Posterior cingulate gyrus (tissue), 11 donors: ENCODE measurements around the gene DRAM2.

ENCODE experiments used
- DNase-seq, 10 donors: peaks; one replicate each; pipeline versions ENCODE4 v3.0.0 to v3.0.0-alpha.2; 2020 to 2021; ENCODE audit warnings: mixed read lengths in 3 of 10
- intact Hi-C: fragments of 100-400 bp; cut with DNase I; formaldehyde crosslinking; loops from one replicate; pipeline ENCODE4 v1.15.1; 2023

Gene DRAM2

DNA sequence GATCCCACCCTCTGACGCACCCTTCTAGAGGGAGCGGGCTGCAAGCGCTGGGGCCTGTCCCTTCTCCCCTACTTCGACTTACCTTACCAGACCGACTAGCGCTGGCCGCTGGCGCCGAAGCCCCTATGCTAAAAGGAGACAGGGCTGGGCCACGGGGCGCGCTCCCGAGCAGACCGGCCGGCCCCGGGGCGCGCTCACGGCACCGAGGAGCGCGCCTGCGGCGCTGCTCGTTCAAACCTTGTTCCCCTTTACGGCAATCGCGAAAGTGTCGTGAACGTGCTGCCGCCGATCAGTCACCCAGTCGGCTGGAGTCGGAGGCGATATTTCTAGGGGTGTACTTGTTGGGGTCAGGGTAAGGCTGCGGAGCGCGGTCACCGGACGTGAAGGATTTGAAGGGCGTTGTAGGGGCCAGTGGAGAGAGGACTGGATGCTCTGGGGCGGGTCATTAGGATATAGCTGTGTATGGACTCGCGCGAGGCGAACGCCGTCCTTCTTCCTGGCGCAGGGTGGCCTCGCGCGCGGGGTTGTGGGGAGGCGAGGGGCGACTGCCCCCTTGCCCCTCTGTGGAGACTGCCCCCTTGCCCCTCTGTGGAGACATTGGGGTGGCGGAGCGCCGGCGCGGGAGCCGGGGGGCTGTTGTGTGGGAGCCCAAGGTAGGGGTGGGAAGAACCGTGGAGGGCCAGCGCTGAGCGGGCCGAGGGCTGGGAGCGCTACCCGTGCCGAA, at the start of gene DRAM2, which contains the start of gene CEPT1:
Gene DRAM2 (minus strand): TSS at position 138 of the 724 bp plus-strand sequence. CDS start 8,539 bp downstream, outside the sequence.
Gene CEPT1 (plus strand): TSS at position 268 of the 724 bp plus-strand sequence. CDS start 7,492 bp downstream, outside the sequence.
- peak; percentile 85 to 98 (median 94) for DNase-seq
- intact Hi-C loops: loop anchor here (2.0 kb wide), 1 partner anchor 309 kb away; the partner anchor contains the start of genes ATP5PB and WDR77

DNA sequence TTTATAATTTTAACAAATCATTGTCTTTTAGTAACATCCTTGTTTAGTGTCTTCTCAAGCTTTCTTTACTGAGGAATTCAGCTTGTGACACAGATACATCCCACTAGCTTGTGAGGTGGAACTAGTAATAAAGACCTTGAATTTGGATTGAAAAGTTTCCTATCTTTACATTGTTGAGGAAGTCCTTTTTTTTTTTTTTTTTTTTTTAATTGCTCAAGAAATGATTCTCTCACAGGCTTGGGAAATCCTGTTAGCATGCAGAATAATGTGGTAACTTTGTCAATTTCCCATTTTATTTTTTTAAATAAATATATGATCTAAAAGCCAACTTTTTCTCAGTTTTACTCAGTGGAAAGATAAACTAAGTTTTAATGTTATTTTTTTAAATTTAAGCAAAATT, 44.8 kb upstream of the DRAM2 start:
- no peak for DNase-seq
- intact Hi-C loops: no loop called here

DNA sequence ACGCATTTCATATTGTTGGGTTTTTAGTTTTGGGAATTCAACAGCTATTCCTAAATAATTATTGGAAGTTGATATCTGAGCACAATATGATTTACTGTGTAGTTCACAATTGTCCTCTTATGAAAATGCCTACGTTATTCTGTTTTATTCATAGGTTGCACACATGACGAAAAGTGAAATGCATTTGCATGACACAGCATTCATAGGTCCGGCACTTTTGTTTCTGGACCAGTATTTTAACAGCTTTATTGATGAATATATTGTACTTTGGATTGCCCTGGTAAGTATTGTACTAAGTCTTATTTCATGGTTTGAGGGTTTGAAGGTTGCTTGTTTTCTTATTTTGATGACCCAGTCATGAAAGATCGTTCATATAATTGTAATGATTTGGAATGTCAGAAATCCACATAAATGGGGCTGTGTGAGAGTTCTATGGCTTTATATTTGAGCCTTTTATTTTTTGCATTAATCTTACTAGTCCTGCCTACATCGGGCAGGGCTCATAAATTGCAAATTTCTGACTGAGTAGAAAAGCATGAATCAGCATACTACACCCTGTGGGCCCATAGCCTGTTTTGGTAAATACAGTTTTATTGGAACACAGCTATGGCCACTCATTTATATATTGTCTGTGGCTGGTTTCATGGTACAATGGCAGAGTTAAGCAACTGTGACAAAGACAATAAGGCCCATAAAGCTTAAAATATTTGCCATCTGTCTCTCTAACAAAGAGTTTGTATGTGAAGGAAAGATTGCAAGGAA, 43.6 kb upstream of the DRAM2 start:
- intact Hi-C loops: no loop called here
- no peak for DNase-seq

DNA sequence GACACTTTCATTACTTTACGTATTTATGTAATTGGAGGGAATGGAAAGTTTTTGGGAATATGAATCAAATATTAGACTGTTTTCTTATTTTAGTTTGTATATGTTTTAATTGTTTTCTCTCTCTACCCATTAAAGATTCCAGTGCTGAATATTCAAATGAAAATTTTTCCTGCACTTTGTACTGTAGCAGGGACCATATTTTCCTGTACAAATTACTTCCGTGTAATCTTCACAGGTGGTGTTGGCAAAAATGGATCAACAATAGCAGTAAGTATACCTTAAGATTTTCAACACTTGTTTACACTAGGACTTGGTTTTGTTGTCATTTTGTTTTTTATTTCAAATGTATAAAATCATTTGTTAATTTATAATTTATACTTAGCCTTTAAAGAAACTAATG, 42.2 kb upstream of the DRAM2 start:
- intact Hi-C loops: no loop called here
- DNase-seq: no peak

DNA sequence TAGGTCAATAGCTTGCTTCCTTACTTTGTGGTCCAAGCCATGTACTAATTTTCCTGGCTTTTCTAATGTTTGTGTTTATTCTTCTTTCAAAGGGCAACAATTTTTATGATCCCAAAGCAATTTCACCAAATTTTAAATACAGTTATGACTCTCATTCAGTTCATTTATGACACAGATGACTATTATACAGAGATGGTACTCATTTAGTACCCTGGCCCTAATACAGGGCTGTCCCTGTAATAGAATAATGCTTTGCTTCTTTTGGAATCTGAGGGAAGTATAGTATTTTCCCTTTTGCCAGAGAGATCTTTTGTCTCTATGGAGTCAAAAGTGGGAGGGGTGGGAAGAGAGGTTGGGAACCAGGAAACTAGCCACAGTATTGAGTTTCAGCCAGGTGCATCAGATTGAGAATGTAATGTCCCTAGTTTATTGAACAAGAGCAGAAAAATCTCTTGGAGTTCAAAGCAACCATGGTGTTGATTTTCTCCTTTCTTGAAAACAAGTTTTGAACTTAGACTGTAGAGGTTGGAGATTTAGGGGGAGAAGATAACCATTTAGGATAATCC, 40.2 kb upstream of the DRAM2 start:
- DNase-seq: no peak
- intact Hi-C loops: no loop called here

DNA sequence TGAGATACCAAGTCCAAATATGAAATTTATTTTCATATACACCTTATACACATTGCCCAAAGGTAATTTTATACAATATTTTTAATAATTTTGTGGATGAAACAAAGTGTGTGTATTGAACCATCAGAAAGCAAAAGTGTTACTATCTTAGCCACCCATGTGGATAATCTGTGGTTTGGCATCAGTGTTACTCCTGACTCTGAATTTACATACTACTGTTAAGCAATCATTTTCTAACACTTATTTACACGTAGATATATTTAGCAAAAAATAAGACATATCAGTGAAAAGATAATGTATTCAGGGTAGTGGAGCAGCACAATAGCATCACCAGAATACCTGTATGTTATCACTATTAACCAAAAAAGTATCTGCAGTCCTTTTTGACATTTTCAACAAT, 36.8 kb upstream of the DRAM2 start:
- intact Hi-C loops: no loop called here
- DNase-seq: no peak

DNA sequence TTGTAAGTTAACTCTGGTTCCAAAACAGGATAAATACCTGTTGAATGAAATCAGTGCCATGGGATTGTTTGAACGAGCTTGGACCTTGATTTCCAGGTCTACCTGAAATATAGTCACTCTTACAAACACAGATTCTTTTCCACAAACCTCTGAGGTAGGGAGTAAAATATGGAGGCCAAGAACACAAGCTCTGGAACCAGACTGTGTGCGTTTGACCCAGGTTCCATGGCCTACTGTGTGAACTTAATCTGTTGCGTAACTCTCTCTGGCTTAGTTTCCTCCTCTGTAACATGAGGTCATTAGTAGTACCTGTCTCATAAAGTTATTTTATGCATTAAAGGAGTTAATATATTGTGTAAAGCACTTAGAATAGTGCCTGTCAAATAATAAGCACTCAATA, 35.5 kb upstream of the DRAM2 start:
- intact Hi-C loops: no loop called here
- no peak for DNase-seq

DNA sequence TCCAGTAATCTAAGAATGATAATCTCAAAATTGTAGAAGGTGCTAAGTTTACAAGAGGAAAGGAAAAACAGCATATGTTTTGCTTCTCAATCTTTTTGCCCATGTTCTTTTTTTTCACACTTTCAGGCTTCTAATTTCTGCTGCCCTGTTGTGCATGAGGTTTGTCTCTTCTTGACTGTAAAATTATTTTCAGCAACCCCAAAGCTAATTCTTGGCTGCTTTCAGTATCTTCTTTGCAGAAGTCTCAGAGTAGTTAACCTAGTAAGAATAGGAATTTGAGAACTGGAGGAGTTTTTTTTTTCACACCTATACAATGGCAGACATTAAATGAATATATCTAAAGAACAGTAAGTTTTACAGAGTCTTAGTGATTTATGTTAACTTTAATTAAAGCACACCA, 34.2 kb upstream of the DRAM2 start:
- intact Hi-C loops: no loop called here

DNA sequence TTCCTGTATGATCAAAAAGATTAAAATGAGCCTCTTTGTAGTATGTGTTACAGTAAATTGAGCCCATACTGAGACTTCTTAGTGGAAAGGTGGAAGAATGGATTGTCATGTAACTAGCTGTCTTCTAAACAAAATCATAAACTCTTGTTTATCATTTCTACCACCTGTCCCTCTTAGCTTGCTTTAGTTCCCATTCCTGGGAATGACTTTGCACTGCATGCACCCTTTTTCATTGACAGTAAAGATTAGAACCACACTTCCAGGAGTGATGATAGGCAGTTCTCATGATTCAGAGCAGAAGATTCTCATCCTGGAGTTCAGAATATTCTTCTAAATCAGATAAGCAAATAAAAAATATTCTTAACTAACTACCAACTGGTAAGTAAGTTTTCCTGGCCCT, 32.6 kb upstream of the DRAM2 start:
- no peak for DNase-seq
- intact Hi-C loops: no loop called here

More for the DNA sequence above, 34.2 kb upstream of the DRAM2 start:
- DNase-seq: no peak

DNA sequence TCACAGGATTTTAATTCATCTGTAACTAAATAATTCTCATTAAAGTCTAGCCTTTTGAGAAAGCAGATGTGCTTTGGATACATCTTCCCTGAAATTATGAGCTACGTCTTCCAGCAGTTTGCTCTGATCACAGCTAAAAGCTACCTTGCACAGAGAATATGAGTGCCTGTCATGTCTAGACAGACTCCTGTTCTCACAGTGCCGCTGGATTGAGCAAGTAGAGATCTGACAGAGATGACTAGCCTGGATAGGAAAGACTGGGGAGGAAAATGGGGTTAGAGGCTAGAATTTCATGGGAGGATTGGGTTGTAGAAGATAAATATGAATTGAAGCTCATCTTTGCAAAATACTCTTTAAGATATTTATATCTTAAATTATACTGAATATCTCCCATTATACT, 24.3 kb upstream of the DRAM2 start:
- intact Hi-C loops: no loop called here
- no peak for DNase-seq

DNA sequence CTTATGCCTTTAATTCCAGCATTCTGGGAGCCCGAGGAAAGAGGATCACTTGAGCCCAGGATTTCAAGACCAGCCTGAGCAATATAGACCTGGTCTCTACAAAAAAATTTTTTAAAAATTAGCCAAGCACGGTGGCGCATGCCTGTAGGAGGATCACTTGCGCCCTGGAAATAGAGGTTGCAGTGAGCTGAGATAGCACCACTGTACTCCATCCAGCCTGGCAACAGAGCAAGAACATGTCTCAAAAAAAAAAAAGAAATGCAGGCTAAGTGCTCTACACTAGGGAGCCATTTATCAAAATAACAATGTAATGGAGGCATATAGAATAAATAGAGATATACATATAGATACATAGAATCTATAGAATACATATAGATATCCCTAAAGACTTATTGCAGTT, 23.5 kb upstream of the DRAM2 start:
- intact Hi-C loops: no loop called here
- DNase-seq: no peak

DNA sequence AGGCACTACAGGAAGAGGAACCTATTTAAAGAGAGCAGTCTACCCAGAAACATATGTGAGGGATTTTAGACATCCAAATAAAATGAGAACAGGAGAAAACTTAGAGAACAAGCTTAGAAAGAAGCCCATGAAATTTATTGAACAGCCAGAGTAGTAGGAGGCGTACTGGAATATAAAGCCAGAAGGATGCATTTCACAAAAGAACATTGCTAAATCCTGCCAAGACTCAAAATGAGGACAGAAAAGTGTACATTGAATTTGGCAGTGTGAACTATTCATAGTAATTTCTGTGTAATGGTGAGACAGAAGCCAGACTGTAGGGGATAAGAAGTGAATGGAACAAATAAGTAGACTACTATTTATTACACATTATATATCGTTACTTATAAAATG, 22.6 kb upstream of the DRAM2 start:
- intact Hi-C loops: no loop called here
- DNase-seq: no peak

DNA sequence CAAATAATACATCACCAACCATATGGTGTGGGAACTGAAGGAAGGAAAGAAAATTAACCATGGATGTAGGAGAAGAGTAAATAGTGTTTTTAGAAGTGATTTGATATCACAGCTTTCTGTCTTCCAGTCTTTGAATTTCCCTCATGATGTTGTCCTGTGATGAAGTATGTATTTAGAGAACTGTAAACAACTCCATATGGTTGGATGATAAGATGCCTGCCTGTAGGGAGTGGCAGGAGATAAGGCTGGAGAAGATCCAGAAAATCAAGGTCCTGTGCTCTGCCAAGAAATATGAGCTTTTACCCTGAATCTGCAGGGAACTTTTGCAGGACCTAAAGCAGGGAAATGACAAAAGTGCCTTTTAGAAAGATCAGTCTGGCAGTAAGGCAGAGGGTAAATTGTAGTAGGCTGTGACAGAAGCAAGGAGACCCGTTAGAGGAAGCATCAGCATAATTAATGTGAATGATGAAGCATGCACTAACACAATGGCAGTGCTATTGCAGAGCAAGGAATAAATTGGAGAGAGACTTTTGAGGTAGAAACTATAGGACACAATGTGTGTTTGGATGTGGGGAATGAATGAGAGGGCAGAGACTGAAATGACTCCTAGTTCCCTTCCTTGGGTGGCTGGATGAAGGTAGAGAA, 22.1 kb upstream of the DRAM2 start:
- DNase-seq: no peak
- intact Hi-C loops: no loop called here

DNA sequence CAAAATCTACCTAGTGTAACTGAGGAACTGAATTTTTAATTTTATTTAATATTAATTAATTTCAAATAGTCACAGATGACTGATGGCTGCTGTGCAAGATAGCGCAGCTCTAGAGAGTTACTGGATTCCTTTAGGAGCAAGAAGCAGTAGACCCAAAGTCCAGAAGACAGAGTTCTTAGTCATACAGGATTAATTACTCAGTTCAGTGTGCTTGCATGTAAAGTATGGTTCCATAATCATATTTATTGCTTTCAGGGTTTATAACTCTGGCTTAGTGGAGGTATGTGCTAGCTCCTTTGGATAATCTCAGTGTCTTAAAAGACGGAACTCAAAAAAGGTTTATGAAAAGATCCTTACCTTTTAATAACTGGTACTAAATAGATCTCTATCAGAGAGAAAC, 17.5 kb upstream of the DRAM2 start:
- intact Hi-C loops: no loop called here
- no peak for DNase-seq

DNA sequence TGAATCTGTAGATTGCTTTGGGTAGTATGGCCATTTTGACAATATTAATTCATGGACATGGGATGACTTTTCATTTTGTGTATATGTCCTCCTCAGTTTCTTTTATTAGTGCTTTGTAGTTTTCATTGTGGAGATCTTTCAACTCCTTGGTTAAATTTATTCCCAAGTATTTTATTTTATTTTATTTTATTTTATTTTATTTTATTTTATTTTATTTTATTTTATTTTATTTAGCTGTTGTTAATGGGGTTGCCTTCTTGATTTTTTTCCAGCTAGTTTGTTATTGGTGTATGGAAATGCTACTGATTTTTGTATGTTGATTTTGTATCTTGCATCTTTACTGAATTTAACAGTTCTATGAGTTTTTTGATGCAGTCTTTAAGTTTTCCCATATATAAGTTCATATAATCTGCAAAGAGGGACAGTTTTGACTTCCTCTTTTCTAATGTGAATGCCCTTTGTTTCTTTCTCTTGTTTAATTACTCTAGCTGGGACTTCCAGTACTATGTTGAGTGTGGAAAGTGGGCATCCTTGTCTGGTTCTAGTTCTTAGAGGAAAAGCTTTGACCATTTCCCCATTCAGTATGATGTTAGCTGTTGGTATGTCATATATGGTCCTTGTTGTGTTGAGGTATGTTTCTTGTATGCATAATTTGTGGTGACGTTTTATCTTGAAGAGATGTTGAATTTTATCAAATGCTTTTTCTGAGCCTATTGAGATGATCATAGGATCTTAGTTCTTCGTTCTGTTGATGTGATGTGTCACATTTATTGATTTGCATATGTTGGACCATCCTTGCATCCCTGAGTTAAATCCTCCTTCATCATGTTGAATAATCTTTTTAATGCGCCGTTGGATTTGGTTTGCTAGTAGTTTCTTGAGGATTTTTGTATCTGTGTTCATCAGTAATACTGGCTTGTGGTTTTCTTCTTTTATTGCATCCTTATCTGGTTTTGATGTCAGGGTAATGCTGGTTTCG, 14.4 kb upstream of the DRAM2 start:
- no peak for DNase-seq
- intact Hi-C loops: no loop called here

DNA sequence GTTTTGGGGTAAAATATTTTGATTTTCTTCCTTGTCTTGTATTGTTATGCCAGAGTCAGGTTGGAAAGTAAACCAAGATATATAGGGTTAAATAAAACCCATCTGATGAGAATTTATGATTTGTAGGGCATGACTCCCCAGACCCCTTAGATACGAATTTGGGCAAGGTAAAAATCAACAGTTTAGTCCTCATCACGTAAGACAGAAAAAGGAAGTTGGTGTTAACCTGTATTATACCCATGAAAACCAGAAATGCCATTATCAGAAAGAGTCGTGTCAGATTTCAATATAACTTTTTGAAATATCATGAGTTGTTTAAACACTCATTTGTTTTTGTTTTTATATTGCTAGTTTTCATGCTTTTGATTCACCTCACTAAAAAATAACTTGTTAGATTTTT, 11.9 kb upstream of the DRAM2 start:
- intact Hi-C loops: no loop called here
- no peak for DNase-seq

DNA sequence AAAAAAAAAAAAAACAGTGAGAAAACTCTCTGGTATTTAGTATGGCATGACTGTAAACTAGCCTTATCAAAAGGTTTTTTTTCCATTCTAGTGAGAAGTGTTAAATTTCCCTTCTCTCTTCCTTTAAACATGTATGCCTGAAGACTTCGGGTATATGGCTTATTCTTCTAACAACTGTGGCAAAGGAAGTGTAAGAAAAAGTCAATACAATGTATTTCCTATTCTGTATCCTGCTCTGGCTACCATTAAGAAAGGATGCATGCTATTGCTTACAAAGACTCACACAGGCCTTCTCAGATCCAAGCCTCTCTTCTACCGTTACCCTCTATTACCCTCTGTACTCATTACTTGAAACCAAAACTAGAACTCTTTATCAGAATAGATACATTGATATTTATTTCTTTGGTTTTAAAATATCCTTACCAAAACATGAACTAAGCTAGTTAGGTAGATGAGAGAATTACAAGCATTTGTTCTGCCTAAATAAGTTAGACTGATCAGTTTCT, 8.5 kb upstream of the DRAM2 start:
- DNase-seq: no peak
- intact Hi-C loops: no loop called here

DNA sequence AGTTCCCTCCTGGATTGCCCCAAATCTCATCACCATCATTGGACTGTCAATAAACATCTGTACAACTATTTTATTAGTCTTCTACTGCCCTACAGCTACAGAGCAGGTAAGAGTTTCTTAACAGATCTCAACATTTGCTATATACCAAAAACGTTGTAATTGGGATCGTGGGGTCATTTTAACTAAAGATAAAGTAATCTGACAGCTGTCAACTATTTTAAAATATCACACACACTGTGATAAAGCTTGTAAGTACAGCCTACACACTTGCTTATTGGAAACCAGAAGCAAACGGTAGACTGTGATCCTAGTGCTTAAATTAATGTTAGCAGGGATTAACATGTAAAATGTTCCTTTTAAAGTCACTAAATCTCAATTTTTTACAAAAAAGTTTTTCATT, 8.1 kb upstream of the DRAM2 start:
- intact Hi-C loops: no loop called here
- no peak for DNase-seq

DNA sequence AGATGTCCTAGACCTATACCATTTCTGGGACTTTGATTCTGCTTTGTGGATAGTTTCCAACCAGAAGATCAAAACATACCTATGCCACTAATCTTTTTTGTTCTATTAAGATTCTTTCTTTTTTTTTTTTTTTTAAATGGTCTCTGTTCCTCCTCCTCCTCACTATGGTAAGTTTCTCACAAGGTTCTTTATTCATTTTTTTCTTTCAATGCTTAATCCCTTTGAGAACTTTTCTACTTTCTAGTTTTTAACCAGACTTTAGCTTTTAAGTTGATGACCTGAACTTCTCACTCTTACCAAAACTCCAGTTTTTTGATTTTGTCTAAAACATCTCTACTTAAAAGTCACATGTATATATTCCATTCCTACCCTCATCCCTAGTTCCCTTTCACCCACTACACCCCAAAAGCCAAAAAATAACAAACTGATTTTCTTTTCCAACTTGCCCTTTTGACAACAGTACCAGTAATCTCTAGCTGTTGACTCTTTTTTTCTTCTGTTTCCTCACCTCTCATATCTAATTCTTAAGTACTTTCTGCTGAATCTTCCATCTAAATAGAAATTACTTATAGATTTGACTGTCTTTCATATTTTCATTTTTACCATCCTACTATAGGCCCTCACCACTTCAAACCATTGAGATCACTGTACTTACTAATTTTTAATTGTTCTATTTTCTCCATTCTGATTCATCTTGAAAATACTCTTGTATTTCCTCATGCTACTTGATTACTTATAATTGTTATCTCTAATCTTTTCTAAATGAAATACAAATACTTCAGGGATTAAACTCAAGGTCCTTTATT, 6.3 kb upstream of the DRAM2 start:
- DNase-seq: no peak
- intact Hi-C loops: no loop called here
